PFSK-1 (cell line): Measurements from ENCODE around the gene MED26.

ENCODE experiments used
- FOXP2 ChIP-seq: optimal IDR thresholded peaks from 2 replicates; pipeline ENCODE3; 2011; ENCODE audit warnings: borderline replicate concordance, control low read depth, inconsistent platforms; ENCODE audit not compliant: insufficient read depth; ENCODE audit errors: extremely low read length, extremely low read depth
- POLR2AphosphoS5 ChIP-seq: IDR thresholded peaks from 2 replicates; pipeline ENCODE4 v1.6.1; 2012; ENCODE audit warnings: low read depth, mild to moderate bottlenecking, control low read depth, low read length, moderate library complexity
- REST ChIP-seq, 2 experiments: IDR thresholded peaks; 2 replicates each; pipeline versions ENCODE4 v1.6.1 to v1.8.0; 2011 to 2012; ENCODE audit warnings: low read depth in 2 of 2, low read length in 2 of 2, control low read depth in 1 of 2, inconsistent platforms in 1 of 2, mild to moderate bottlenecking in 1 of 2, moderate library complexity in 1 of 2; ENCODE audit not compliant: insufficient read depth in 1 of 2
- SIN3A ChIP-seq: IDR thresholded peaks from 2 replicates; pipeline ENCODE4 v1.6.1; 2012; ENCODE audit warnings: mild to moderate bottlenecking, low read length, moderate library complexity, borderline replicate concordance; ENCODE audit not compliant: insufficient read depth
- TAF1 ChIP-seq: IDR thresholded peaks from 2 replicates; pipeline ENCODE4 v1.6.1; 2012; ENCODE audit warnings: low read length, control low read depth, borderline replicate concordance; ENCODE audit not compliant: insufficient read depth

MED26 gene

GRCh38 chr19:16596399-16596798, 31.6 kb downstream of the MED26 start:
- no peak for TF ChIP-seq POLR2AphosphoS5
- TF ChIP-seq REST (IDR thresholded peaks at IDR 0.05; ENCODE audit: insufficient read depth in 1 of 2, low read depth in 2 of 2, low read length in 2 of 2) = no peak
- no peak for TF ChIP-seq FOXP2
- no peak for TF ChIP-seq TAF1
- no peak for TF ChIP-seq SIN3A

GRCh38 chr19:16595097-16595496, 32.9 kb downstream of the MED26 start:
- TF ChIP-seq POLR2AphosphoS5 (no peak), REST (IDR thresholded peaks at IDR 0.05; ENCODE audit: insufficient read depth in 1 of 2, low read depth in 2 of 2, low read length in 2 of 2) (no peak), FOXP2 (no peak), TAF1 (no peak), SIN3A (no peak)

GRCh38 chr19:16594681-16595091, 33.3 kb downstream of the MED26 start:
- TF ChIP-seq SIN3A (no peak), REST (IDR thresholded peaks at IDR 0.05; ENCODE audit: insufficient read depth in 1 of 2, low read depth in 2 of 2, low read length in 2 of 2) (no peak), POLR2AphosphoS5 (no peak), FOXP2 (no peak), TAF1 (no peak)

GRCh38 chr19:16594131-16594586, 33.8 kb downstream of the MED26 start:
- TF ChIP-seq SIN3A (no peak), POLR2AphosphoS5 (no peak), TAF1 (no peak), REST (IDR thresholded peaks at IDR 0.05; ENCODE audit: insufficient read depth in 1 of 2, low read depth in 2 of 2, low read length in 2 of 2) (no peak), FOXP2 (no peak)

GRCh38 chr19:16593181-16593580, 34.8 kb downstream of the MED26 start:
- TF ChIP-seq POLR2AphosphoS5 (no peak), SIN3A (no peak), FOXP2 (no peak)
